K562 (cell line): ENCODE results near the gene PTPN18. TPM values are rescaled to one million over a fixed set of nuclear protein-coding genes. Genes with fewer than 3 reads are reported as not detected.

Experiments
- CEBPG ChIP-seq, 3 experiments: fragments of 200-800 bp in 1 of 3; sonication (Bioruptor generic) in 1 of 3; sonication (generic) in 1 of 3; formaldehyde crosslinking in 1 of 3; IDR thresholded peaks in 2 of 3; conservative IDR thresholded peaks in 1 of 3; 2 replicates each; pipeline versions ENCODE4 v1.6.1 to v1.8.0; 2016 to 2022; ENCODE audit warnings: missing compliant biosample characterization in 2 of 3, missing genetic modification characterization in 2 of 3, mild to moderate bottlenecking in 1 of 3, missing genetic modification reagents in 1 of 3
- CXXC5 ChIP-seq: fragments of 250-450 bp; sonication (Bioruptor Pico); IDR thresholded peaks from 2 replicates; pipeline ENCODE4 v1.8.0; 2022; ENCODE audit warnings: inconsistent platforms, mild to moderate bottlenecking, moderate library complexity
- JUN ChIP-seq, 2 experiments: sonication (generic) in 1 of 2; formaldehyde crosslinking in 1 of 2; IDR thresholded peaks; 2 replicates each; pipeline versions ENCODE4 v1.6.1 to v1.8.0; 2012 to 2022; ENCODE audit warnings: borderline replicate concordance in 2 of 2, mild to moderate bottlenecking in 2 of 2, improper control_type of control experiment in 1 of 2, low read depth in 1 of 2, low read length in 1 of 2, missing genetic modification reagents in 1 of 2
- MAZ ChIP-seq, 2 experiments: fragments of 450-650 bp in 1 of 2; sonication (generic) in 1 of 2; formaldehyde crosslinking; IDR thresholded peaks in 1 of 2; conservative IDR thresholded peaks in 1 of 2; 2 replicates each; pipeline versions ENCODE4 v1.4.0 to v1.5.0; 2020; ENCODE audit warnings: mild to moderate bottlenecking in 1 of 2, missing genetic modification reagents in 1 of 2
- NFXL1 ChIP-seq: fragments of 450-650 bp; formaldehyde crosslinking; IDR thresholded peaks from 2 replicates; pipeline ENCODE4 v1.4.0; 2021; ENCODE audit warnings: mild to moderate bottlenecking
- NRF1 ChIP-seq, 2 experiments: fragments of 450-650 bp; IDR thresholded peaks in 1 of 2; conservative IDR thresholded peaks in 1 of 2; 2 replicates each; pipeline ENCODE4 v1.6.1; 2014; ENCODE audit warnings: mild to moderate bottlenecking in 2 of 2
- PHF8 ChIP-seq: fragments of 200-600 bp; sonication (generic); IDR thresholded peaks from 2 replicates; pipeline ENCODE4 v1.6.1; 2012; ENCODE audit warnings: mixed run types, mild to moderate bottlenecking, inconsistent platforms, low read length, moderate library complexity, borderline replicate concordance
- TFE3 ChIP-seq: fragments of 450-650 bp; formaldehyde crosslinking; IDR thresholded peaks from 2 replicates; pipeline ENCODE4 v1.4.0; 2020; ENCODE audit warnings: mild to moderate bottlenecking, mixed read lengths
- TSC22D4 ChIP-seq: fragments of 450-650 bp; IDR thresholded peaks from 2 replicates; pipeline ENCODE4 v1.6.1; 2016; ENCODE audit warnings: missing genetic modification characterization, missing biosample characterization, control low read depth
- ZBED1 ChIP-seq: IDR thresholded peaks from 2 replicates; pipeline ENCODE4 v1.6.1; 2014
- ZBTB17 ChIP-seq: fragments of 450-650 bp; formaldehyde crosslinking; IDR thresholded peaks from 2 replicates; pipeline ENCODE4 v1.4.0; 2020; ENCODE audit warnings: mild to moderate bottlenecking
- polyA plus RNA-seq, 8 experiments: library from polyadenylated mRNA; depleted of rRNA in 4 of 8; stranded (reverse) in 5 of 8; unstranded in 3 of 8; fragments of >200 nt; fragmentation: Nextera tagmentation in 2 of 8; fragmentation: Illumina TruSeq in 1 of 8; extraction: Ambion mirVana in 2 of 8; extraction: Trizol in 1 of 8; gene quantifications; 2 replicates each; pipeline versions ENCODE4 v1.2.1 to v1.2.3, GENCODE V29; 2011 to 2014; ENCODE audit warnings: inconsistent platforms in 1 of 8, missing spikeins in 1 of 8
- total RNA-seq, 7 experiments: library from RNA; depleted of rRNA in 6 of 7; stranded (reverse); fragments of >200 nt in 6 of 7; fragmentation: Illumina TruSeq in 2 of 7; extraction: Trizol in 2 of 7; gene quantifications; 2 replicates each; pipeline versions ENCODE4 v1.2.1 to v1.2.3, GENCODE V29; 2011 to 2021; ENCODE audit warnings: low replicate concordance in 1 of 7
- TF ChIP-seq, protein P1 (sequence below): fragments of 250-450 bp; sonication (Bioruptor Pico); IDR thresholded peaks from 2 replicates; pipeline ENCODE4 v1.5.0; 2021; ENCODE audit warnings: mild to moderate bottlenecking, borderline replicate concordance
- TF ChIP-seq, protein P2 (sequence below): fragments of 450-650 bp; IDR thresholded peaks from 2 replicates; pipeline ENCODE4 v1.6.1; 2018; ENCODE audit not compliant: partially characterized antibody

Gene PTPN18
- total and polyA plus RNA-seq, 9 of the 15 experiments (the other 6 are each of a cell fraction or from before 2014, with no cell fraction given) = 11.6 to 90.7 (median 49.6) TPM

- TF ChIP-seq, protein P1, sequence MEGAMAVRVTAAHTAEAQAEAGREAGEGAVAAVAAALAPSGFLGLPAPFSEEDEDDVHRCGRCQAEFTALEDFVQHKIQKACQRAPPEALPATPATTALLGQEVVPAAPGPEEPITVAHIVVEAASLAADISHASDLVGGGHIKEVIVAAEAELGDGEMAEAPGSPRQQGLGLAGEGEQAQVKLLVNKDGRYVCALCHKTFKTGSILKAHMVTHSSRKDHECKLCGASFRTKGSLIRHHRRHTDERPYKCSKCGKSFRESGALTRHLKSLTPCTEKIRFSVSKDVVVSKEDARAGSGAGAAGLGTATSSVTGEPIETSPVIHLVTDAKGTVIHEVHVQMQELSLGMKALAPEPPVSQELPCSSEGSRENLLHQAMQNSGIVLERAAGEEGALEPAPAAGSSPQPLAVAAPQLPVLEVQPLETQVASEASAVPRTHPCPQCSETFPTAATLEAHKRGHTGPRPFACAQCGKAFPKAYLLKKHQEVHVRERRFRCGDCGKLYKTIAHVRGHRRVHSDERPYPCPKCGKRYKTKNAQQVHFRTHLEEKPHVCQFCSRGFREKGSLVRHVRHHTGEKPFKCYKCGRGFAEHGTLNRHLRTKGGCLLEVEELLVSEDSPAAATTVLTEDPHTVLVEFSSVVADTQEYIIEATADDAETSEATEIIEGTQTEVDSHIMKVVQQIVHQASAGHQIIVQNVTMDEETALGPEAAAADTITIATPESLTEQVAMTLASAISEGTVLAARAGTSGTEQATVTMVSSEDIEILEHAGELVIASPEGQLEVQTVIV = no peak
- TF ChIP-seq PHF8 (no peak), TFE3 (CRISPR knock-in tag) (no peak), NFXL1 (CRISPR knock-in tag) (no peak), JUN (IDR thresholded peaks at IDR 0.05; ENCODE audit: borderline replicate concordance, low read depth, low read length) (no peak), JUN (CRISPR knock-in tag; IDR thresholded peaks at IDR 0.05; ENCODE audit: borderline replicate concordance) (no peak), CEBPG (CRISPR knock-in tag; IDR thresholded peaks at IDR 0.05) (no peak), CEBPG (tag; conservative IDR thresholded peaks at IDR 0.05 in 1 of 2, IDR thresholded peaks at IDR 0.05 in 1 of 2) (no peak), MAZ (CRISPR knock-in tag; conservative IDR thresholded peaks at IDR 0.05 in 1 of 2, IDR thresholded peaks at IDR 0.05 in 1 of 2) (no peak), ZBED1 (no peak), TSC22D4 (tag) (no peak), NRF1 (conservative IDR thresholded peaks at IDR 0.05 in 1 of 2, IDR thresholded peaks at IDR 0.05 in 1 of 2) (peak; percentile 16 to 58; a peak in 3 of 4 replicates), ZBTB17 (CRISPR knock-in tag) (no peak), CXXC5 (no peak)
- TF ChIP-seq, protein P2, sequence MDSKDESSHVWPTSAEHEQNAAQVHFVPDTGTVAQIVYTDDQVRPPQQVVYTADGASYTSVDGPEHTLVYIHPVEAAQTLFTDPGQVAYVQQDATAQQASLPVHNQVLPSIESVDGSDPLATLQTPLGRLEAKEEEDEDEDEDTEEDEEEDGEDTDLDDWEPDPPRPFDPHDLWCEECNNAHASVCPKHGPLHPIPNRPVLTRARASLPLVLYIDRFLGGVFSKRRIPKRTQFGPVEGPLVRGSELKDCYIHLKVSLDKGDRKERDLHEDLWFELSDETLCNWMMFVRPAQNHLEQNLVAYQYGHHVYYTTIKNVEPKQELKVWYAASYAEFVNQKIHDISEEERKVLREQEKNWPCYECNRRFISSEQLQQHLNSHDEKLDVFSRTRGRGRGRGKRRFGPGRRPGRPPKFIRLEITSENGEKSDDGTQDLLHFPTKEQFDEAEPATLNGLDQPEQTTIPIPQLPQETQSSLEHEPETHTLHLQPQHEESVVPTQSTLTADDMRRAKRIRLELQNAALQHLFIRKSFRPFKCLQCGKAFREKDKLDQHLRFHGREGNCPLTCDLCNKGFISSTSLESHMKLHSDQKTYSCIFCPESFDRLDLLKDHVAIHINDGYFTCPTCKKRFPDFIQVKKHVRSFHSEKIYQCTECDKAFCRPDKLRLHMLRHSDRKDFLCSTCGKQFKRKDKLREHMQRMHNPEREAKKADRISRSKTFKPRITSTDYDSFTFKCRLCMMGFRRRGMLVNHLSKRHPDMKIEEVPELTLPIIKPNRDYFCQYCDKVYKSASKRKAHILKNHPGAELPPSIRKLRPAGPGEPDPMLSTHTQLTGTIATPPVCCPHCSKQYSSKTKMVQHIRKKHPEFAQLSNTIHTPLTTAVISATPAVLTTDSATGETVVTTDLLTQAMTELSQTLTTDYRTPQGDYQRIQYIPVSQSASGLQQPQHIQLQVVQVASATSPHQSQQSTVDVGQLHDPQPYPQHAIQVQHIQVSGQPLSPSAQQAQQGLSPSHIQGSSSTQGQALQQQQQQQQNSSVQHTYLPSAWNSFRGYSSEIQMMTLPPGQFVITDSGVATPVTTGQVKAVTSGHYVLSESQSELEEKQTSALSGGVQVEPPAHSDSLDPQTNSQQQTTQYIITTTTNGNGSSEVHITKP = no peak
- TF ChIP-seq, all 486 proteins: peak for 2
Observed at GRCh38 chr2:130391872-130392670, 36.2 kb downstream of the PTPN18 start (continued).
